NK-92 treated with Interleukin-12 subunit alpha and Interleukin-12 subunit beta, amount 100 ng/mL, for 24 hours (cell line): ENCODE results near the gene OSBPL6.
"Not testable (repeated sequence)": the region's sequence is repeated elsewhere in the genome, so short reads cannot be mapped to it uniquely, and the experiment has no call there.

Source experiments
- DNase-seq: peaks from one replicate; lab custom pipeline; 2025; lab: John Stamatoyannopoulos, UW

The OSBPL6 gene

DNA sequence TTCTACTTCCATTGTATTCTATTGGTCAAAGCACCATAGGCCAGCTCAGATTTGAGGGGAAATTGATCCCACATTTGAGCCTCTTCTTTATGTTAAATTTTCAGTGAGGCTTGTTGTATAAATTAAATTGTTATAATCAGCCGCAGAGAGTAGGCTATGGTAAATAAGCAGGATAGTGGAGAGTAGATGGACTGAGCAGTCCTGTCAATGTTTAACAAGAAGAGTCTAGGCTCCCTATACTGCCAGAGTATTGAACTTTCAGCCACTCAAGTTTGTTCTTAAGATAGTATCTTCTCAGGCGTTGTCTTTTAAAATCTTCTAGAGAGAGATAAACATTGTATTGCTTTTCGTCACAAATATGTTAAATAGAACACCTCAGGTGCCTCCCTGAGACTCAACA, 155.7 kb downstream of the OSBPL6 start:
- DNase-seq: no peak

DNA sequence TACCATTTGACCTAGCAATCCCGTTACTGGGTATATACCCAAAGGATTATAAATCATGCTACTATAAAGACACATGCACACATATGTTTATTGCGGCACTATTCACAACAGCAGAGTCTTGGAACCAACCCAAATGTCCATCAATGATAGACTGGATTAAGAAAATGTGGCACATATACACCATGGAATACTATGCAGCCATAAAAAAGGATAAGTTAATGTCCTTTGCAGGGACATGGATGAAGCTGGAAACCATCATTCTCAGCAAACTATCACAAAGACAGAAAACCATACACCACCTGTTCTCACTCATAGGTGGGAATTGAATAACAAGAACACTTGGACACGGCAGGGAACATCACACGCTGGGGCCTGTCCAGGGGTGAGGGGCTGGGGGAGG, 163.4 kb downstream of the OSBPL6 start:
- DNase-seq: not testable (repeated sequence)

DNA sequence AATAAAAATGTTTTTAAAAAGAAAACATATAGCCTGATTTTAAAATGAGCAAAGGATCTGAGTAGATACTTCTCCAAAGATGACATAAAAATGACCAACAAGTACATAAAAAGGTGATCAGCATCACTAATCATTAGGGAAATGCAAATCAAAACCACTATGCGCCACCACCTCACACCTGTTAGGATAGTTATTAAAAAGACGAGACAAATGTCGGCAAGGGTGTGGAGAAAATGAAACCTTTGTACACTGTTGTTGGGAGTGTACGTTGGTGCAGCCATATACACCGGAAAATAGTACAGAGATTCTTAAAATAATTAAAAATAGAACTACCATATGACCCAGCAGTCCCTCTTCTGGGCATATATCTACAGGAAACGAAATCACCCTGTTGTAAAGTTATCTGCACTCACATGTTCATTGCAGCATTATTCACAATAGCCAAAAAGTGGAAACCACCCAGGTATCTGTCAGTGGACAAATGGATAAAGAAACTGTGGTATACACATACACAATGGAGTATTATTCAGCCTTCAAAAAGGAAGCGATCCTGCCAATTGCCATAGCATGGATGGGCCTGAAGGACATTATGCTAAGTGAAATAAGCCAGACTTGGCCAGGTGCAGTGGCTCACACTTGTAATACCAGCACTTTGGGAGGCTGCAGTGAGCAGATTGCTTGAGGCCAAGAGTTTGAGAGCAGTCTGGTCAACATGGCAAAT, 165.0 kb downstream of the OSBPL6 start:
- DNase-seq: no peak

DNA sequence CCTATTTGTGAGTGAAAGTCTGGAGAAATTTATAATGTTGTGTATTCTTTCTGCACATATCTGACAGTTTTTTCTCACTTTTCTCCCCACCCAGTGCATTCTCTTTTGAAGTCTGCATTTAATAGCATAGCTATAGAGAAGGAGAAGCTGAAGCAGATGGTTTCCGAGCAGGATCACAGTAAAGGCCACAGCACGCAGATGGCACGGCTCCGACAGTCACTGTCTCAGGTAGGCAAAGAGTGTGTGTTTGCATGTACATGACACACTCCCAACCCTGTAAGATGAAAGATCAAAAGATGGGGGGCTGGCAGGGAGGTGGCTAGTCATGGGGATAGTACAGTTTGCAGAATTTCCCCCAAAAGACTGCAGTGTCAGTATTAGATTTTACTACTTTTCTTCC, 167.3 kb downstream of the OSBPL6 start:
- no peak for DNase-seq

DNA sequence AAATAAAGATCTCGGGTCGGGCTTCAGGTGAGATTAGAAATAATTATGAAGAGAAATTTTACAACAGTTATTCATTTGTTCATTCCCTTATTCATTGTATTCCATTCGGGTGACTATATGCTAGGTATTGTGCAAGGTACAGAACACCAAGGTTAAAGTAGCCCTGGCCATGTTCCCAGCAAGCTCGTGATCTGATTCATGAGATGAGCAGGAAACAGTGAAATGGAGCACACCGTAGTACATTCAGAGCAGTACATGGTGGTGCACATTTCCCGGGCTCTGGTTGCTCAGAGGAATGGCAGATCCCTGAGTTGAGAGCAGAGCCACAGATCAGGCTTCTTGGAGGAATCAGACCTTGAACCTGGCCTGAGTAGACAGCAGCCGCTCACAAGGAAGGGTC, 168.9 kb downstream of the OSBPL6 start:
- DNase-seq: no peak

DNA sequence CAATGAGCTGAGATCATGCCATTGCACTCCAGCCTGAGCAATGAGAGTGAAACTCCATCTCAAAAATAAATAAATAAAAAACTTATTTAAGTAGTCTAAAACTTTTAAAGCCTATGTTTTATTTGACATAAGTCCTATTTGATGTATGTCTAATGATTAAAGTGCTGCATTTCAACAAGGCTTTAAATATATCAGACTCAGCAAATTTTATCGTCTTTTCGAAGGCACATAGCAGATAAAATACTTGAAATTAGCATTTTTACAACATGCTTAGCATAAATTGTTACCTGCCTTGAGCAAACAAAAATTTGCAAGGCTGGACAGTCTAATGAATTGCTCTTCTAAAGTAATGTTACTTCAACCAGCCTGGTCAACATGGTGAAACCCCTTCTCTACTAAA, 170.8 kb downstream of the OSBPL6 start:
- DNase-seq: no peak

DNA sequence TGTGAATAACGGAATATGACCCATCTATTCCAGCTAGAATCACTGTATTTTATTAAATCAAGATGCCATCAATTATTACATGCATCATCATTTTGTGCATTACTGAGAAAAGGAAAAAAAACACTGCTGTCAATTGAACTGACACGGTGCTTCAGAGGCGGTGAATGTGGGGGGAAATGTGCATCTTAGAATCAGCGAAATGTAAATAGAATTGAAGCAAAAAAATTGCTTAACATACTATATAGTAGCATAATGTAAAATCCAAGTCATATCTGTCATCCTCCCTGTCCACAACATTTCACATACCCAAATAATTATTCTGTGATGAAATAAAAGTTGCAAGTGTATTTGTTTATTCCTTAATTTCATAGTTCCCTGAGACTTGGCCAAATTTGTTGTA, 172.1 kb downstream of the OSBPL6 start:
- DNase-seq: no peak

DNA sequence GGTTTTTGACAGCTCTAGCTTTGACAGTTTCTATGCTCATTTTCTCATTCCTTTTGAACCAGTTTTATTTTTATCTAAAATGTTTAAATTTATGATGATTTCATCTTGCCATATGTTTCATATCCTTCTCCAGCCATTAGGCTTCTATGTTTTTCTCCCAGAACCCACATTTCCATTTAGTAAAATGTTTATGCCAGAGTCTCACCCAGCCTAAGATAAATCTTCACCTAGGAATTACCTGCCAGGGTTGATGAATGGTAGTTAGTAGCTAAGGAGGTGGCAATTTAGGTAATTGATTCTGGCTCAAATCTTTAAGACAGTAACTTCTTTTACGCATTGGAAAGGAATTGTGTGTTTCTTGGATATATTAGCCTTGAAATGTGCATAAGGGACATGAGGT, 173.0 kb downstream of the OSBPL6 start:
- DNase-seq: no peak

DNA sequence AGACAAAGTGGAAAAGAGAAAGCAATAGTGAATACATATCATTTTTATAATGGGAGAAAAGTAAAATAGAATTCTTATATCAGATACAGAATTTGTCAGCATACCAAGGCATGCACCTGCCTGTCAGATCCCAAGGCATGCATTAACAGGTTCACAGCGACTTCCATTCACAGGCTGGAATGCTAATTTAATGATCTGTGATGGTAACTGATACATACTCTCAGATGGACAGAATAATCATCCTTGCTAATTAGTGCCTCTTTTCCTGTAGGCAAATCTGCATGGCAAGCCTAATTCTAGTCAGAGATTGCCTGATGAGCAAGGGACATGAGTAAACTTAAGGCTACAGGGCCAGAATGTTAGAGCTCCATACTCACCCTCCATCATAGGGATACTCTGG, 180.6 kb downstream of the OSBPL6 start:
- no peak for DNase-seq

DNA sequence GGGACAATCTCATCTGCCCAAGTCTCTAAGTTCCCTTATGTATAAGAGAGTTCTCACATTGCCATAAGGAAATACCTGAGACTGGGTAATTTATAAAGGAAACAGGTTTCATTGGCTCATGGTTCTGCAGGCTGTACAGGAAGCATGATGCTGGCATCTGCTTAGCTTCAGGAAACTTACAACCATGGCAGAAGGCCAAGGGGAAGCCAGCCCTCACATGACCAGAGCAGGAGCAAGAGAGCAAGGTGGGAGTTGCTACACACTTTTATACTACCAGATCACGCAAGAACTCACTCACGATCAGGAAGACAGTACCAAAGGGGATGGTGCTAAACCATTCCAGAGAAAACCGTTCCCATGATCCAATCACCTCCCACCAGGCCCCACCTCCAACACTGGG, 182.7 kb downstream of the OSBPL6 start:
- no peak for DNase-seq

DNA sequence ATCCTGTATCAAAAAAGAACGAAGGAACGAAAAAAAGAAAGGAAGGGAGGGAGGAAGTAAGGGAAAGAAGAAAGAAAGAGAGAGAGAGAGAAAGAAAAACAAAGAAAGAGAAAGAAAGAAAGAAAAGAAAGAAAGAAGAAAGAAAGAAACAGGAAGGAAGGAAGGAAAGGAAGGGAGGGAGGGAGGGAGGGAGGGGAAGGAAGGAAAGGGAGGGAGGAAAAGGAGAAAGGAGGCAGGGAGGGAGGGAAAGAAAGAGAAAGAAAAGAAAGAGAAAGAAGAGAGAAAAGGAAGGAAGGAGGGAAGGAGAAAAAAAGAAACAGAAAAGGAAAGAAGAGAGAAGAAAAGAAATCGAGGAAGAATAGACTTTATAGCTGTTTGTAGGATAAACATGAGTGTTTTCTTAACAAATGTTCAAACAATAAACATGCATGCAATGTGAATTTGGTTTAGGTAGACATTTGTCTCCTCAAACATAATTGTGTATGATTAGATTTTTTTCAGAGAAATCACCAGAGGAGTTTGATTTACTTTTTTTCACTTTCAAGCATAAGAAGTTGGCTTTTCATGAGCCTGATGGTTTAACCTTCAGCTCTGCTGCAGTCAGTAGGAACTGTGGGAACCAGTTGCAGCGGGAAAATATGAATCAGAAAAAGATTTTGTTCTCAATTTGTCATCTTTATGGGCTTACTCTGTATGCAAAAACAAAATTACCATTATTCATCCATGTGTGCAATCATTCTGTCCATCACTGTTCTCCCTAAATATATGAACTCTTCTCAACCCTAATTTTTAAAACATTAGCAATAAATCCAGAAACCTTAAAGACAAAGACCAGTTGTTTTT, 185.1 kb downstream of the OSBPL6 start:
- DNase-seq: no peak

DNA sequence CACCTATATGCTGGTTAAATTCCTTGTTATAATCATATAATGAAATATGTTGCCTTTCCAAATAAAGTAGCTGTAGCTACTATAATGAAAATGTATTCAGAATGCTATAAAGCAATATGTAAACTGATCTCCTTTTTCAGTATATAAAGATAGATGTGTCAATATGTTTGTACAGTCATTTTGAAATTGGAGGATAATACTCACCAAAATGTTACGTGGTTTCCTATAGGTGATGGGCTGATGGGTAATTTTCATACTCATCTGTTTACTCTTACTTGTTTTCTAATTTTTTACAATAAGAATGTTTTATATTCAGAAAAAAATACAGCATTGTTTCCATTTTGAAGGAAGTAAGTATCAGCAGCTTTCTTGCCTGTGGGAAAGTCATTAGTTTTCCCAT, 186.5 kb downstream of the OSBPL6 start:
- no peak for DNase-seq

DNA sequence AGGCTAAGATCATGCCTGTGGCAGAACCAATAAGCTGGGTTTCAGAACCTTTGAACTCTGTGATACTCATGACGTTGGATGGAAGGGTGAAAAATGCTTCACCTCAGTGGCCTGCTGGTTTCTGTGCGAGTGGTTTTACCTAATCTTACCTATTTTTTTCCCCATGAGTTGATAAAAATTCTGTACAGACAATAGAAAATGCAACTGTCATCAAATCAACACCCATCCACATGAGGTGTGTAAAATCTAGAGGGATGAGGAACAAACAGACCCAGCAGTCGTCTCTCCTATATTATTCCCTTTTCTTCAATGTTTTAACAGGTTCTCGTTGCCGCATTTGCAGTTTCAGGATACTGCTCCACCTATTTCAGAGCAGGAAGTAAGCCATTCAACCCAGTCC, 189.4 kb downstream of the OSBPL6 start:
- no peak for DNase-seq

DNA sequence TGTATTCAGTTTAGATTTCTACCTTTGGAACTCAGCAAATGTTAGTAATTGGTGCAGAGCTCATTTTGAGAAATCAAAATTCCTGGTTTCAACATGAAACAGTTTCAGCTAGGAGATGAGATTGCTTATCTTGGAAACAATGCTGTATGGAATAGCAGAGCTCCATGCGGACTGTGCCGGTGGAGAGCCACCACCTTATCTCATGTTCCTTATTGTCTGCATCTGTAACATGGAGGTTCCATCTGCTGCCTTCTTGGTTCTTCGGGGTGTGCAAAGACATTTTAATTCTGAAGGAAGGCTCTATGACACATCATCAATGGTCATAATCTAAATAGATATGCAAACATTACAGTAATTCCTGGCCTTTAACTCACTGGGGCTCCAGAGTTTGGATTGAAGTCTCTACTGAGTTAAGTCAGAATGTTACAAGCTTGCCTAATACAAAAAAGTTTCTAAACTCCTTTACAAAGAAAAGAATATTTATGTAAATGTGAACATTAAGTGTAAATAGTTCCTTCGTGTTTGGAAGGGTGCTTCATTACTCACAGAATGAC, 191.4 kb downstream of the OSBPL6 start:
- DNase-seq: no peak

DNA sequence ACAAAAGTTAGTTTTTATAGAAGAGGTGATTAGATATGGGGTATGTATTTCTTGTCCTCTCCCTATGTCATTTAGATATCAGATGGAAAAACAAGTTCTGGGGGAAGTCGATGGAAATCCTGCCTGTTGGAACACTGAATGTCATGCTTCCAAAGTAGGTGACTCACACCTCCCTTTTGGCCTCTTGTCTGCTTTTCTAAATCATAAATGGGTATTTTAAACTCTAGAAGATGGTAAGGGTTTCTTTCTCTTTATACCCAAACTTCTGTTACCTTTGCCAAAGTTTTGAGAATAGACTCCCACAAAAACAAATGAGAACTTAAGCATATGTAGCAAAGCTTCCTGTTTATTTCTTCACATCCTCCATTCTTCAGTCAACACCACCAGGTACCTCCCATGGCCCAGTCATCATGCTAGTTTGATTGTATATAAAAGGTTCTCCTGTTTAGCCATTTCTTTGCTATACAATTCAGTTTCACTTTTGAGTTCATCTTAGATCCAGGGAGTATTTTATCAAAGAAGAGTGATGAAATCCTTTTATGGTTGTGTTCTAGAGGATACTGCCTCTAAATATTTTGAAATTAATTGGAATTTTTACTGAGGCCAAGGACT, 192.8 kb downstream of the OSBPL6 start:
- no peak for DNase-seq

DNA sequence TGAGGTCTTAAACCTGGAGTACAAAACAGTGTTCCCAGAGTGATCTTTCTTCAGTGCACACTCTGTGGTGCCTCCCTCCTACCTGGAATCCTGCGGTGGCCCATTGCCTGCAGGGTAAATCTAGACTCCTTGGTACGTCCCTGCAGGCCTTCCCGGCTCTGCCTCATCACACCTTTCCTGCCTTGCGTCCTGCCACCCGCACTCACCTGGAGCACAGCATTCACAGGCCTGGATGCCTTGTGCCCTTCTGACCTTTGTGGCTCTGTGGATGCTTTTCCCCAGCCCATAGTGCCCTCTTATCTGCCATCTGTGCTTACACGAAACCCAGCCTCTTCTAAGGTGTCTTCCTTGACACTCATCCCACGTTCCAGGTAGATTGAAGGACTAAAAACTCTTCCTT, 194.0 kb downstream of the OSBPL6 start:
- no peak for DNase-seq

DNA sequence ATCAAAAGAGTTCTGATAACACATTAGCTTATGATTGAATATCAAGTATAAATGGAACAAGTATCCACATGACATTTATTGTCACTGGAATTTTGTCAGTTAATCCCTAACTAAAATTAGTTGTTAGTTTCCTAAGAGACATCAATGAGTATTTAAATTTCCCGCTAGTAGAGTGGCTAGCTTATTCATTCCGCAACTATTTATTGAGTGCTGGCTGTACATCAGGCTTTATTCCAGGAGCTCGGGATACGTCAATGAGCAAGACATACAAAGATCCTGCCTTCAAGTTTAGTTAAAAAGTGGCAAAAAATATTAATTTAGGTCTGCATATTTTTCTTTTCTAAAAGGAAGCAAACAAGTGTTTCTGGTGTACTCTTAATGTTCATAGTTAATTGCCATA, 197.4 kb downstream of the OSBPL6 start:
- DNase-seq: no peak

DNA sequence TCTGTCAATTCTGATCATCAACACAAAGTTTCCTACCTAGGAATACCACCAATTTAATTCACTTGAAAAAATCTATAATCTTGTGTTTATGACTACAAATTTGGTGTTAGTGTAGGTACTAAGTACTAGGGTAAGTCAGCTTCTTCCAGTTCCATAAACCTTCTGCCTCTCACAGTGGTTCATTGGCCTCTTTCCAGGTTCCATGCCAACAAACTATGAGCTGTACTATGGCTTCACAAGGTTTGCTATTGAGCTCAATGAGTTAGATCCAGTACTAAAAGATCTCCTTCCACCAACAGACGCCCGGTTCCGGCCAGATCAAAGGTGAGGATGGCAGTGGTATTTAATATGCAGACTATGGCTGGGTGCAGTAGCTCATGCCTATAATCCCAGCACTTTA, 197.9 kb downstream of the OSBPL6 start:
- no peak for DNase-seq

DNA sequence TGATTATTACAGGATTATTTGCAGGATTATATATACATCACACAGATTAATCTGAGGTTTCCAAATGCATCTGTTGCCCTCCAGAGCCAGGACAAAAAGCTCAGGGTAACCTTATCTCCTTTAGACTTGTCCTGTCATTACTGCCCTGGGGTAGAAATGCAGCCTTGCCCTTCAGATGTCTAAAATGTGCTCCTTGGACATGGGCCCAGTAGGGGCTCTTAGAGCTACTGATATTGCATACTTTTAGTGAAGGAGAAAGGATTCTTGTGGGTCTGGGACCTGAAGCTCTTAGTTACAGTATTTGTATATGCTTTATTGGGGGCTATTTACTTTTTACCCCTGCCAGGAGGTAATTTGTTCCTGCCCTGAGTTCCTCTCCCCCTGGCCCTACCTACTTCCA, 200.5 kb downstream of the OSBPL6 start:
- no peak for DNase-seq

DNA sequence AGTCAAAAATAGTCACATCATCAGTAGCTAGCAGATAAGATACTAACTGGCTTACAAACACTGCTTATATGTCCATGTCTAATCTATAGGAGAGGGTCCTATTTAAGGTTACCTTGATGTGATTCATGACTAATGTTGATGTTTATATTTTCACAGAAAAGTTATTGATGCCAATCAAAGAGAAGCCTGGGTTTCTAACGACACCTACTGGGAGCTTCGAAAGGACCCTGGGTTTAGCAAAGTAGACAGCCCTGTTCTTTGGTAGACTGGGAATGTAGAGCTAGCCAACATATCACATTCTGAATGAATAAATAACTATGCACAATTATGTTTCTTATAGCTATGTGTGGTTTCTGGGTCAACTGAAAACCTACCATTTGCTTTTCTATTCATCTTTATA, 201.0 kb downstream of the OSBPL6 start:
- DNase-seq: no peak

DNA sequence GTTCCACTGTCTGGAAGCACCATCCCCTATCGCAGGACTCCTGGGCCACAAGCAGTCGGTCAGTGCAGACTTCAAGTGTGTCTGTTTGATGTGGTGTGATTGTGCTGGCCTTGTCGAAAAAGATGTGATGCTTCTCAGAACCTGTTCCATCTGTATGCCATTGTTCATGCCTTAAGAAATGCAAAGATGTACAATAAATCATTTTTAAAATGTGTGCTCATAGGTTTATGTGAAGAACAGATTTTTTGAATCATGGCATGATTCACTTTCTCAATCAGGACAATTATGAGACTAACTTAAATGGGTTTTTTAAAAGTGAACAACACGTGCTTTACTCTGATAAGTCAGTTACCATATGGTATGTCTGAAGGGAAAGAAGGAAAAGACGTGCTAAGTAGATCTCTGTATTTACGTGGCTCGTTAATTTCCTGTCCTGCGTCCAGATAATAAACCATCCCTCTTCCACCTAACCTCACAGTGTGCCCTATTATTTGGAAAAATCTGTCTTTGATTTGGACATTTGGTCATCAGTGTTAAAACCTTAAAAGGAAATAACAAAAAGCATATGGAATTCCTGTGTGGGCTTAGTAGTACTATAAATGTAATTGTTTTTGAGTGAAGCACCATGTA, 201.7 kb downstream of the OSBPL6 start:
- no peak for DNase-seq

DNA sequence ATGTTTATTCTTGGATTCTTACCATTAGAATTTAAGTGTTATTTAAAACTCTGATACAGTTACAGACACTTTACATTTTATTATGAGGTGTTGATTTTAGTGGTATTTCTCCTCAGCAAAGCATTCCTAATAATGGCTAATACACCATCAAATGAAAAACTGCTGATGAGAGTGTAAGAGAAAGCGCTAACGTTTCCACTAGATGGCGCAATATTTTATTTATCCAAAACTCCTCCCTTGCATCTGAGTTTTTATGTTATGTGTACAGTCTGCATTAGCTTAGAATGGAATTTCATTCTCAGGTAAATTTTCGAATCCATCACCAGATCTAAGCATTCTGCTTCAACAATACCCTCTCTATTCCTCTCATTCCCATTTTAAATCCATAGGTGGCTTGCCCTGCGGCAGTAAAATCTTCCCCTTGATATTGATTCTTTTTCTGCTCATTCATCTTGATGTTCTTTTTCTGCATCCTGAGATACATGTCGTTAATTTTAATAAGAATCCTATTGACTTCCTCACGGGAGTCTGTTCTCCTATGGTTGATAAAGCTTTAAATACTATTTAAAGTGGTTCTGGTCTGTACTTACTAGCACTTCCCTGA, 202.8 kb downstream of the OSBPL6 start:
- no peak for DNase-seq
